CD1c-positive myeloid dendritic cell (primary cell): ENCODE data around the gene BORCS6.

Experiments used
- DNase-seq: peaks from one replicate; pipeline ENCODE4 v3.0.0-alpha.2; 2016; ENCODE audit errors: extremely low spot score

BORCS6 gene

GRCh38 chr17:8142158-8142886, 47.7 kb downstream of the BORCS6 start:
- DNase-seq, result no peak

- DNase-seq, result no peak
Measured at GRCh38 chr17:8141741-8142140, 48.2 kb downstream of the BORCS6 start.

GRCh38 chr17:8141045-8141444, 48.9 kb downstream of the BORCS6 start:
- no peak for DNase-seq

- peak; percentile 69 for DNase-seq
Measured at GRCh38 chr17:8140065-8141029, 49.6 kb downstream of the BORCS6 start.

- DNase-seq, result peak; percentile 98
Measured at GRCh38 chr17:8138672-8139371, 51.2 kb downstream of the BORCS6 start.

- no peak for DNase-seq
Measured at GRCh38 chr17:8138374-8138671, 51.7 kb downstream of the BORCS6 start.
